SK-N-SH (cell line): ENCODE measurements around the gene FAT2. TPM values are rescaled to one million over a fixed set of nuclear protein-coding genes. Genes with fewer than 3 reads are reported as not detected.

ENCODE experiments used
- CTCF ChIA-PET: fragments of 300-600, 350-600 bp; formaldehyde crosslinking; extraction: SDS; loops from one replicate; lab custom pipeline; 2021; lab: Yijun Ruan, JAX
- POLR2A ChIA-PET: fragments of 350-600 bp; sonication (Branson Sonifier 250); formaldehyde crosslinking; extraction: SDS; loops from one replicate; lab custom pipeline; 2020; ENCODE audit warnings: antibody characterized with exemption, inconsistent platforms; lab: Yijun Ruan, JAX
- DNase-seq: peaks from one replicate; pipeline ENCODE4 v3.0.0; 2012
- H2AFZ ChIP-seq: fragments of 200-600 bp; sonication (generic); 2 replicates; pipeline ENCODE4 v1.8.1; 2016; ENCODE audit warnings: antibody characterized with exemption, mild to moderate bottlenecking, low read depth
- H3F3A ChIP-seq: fragments of 200-600 bp; sonication (generic); replicated peaks from 2 replicates; pipeline ENCODE3; 2016; ENCODE audit warnings: antibody characterized with exemption, mild to moderate bottlenecking; ENCODE audit not compliant: insufficient read depth
- H3K27ac ChIP-seq, 2 experiments: fragments of 200-500 bp in 1 of 2; fragments of 200-600 bp in 1 of 2; sonication (Bioruptor generic) in 1 of 2; sonication (generic), shearing (Covaris generic) in 1 of 2; 2 replicates each; pipeline versions ENCODE4 v1.5.1 to v1.6.1; 2014 to 2016; ENCODE audit warnings: low read depth in 2 of 2, inconsistent platforms in 1 of 2, low read length in 1 of 2, mild to moderate bottlenecking in 1 of 2, mixed read lengths in 1 of 2
- H3K27me3 ChIP-seq: fragments of 200-600 bp; sonication (generic), shearing (Covaris generic); 2 replicates; pipeline ENCODE4 v1.6.1; 2016; ENCODE audit warnings: mixed run types; ENCODE audit not compliant: insufficient read depth
- H3K36me3 ChIP-seq, 2 experiments: fragments of 200-500 bp in 1 of 2; fragments of 200-600 bp in 1 of 2; sonication (Bioruptor generic) in 1 of 2; sonication (generic) in 1 of 2; replicated peaks in 1 of 2; 2 replicates each; pipeline versions ENCODE3 to v1.5.1; 2014 to 2016; ENCODE audit warnings: low read length in 1 of 2, mild to moderate bottlenecking in 1 of 2; ENCODE audit not compliant: insufficient read depth in 2 of 2, control insufficient read depth in 1 of 2
- H3K4me1 ChIP-seq, 2 experiments: fragments of 200-500 bp in 1 of 2; fragments of 200-600 bp in 1 of 2; sonication (Bioruptor generic) in 1 of 2; sonication (generic), shearing (Covaris generic) in 1 of 2; 2 replicates each; pipeline versions ENCODE4 v1.5.1 to v1.6.1; 2014 to 2016; ENCODE audit warnings: low read depth in 1 of 2, low read length in 1 of 2, mixed run types in 1 of 2; ENCODE audit not compliant: insufficient read depth in 2 of 2, control insufficient read depth in 1 of 2
- H3K4me2 ChIP-seq: fragments of 200-600 bp; sonication (generic), shearing (Covaris generic); 2 replicates; pipeline ENCODE4 v1.6.1; 2017; ENCODE audit warnings: mixed run types
- H3K4me3 ChIP-seq, 2 experiments: fragments of 200-500 bp in 1 of 2; fragments of 200-600 bp in 1 of 2; sonication (Bioruptor generic) in 1 of 2; sonication (generic), shearing (Covaris generic) in 1 of 2; 2 replicates each; pipeline versions ENCODE4 v1.5.1 to v1.8.1; 2014 to 2016; ENCODE audit warnings: low read depth in 2 of 2, inconsistent platforms in 1 of 2, low read length in 1 of 2, mild to moderate bottlenecking in 1 of 2, mixed read lengths in 1 of 2, moderate library complexity in 1 of 2
- H3K79me2 ChIP-seq: fragments of 200-600 bp; sonication (generic); 2 replicates; pipeline ENCODE4 v1.8.1; 2017; ENCODE audit warnings: mild to moderate bottlenecking; ENCODE audit not compliant: insufficient read depth
- H3K9ac ChIP-seq: fragments of 200-600 bp; sonication (generic); 2 replicates; pipeline ENCODE4 v1.6.1; 2017; ENCODE audit warnings: mixed run types
- H3K9me2 ChIP-seq: fragments of 200-600 bp; sonication (generic); 2 replicates; pipeline ENCODE4 v1.6.1; 2017; ENCODE audit warnings: mixed run types
- H3K9me3 ChIP-seq: fragments of 200-600 bp; sonication (generic); 2 replicates; pipeline ENCODE4 v1.6.1; 2017; ENCODE audit warnings: mixed run types, mild to moderate bottlenecking, moderate library complexity
- H4K20me1 ChIP-seq: fragments of 200-600 bp; sonication (generic); 2 replicates; pipeline ENCODE4 v1.6.1; 2017; ENCODE audit warnings: mild to moderate bottlenecking, mixed run types; ENCODE audit not compliant: insufficient read depth
- FOXM1 ChIP-seq: IDR thresholded peaks from 2 replicates; pipeline ENCODE4 v1.4.0; 2012; ENCODE audit warnings: low read depth, mild to moderate bottlenecking
- GABPA ChIP-seq: IDR thresholded peaks from 2 replicates; pipeline ENCODE4 v1.4.0; 2012; ENCODE audit warnings: low read depth, mild to moderate bottlenecking
- JUND ChIP-seq: IDR thresholded peaks from 2 replicates; pipeline ENCODE4 v1.4.0; 2012
- NRF1 ChIP-seq: IDR thresholded peaks from 2 replicates; pipeline ENCODE4 v1.6.1; 2012; ENCODE audit warnings: low read depth, mild to moderate bottlenecking, low read length
- RAD21 ChIP-seq: IDR thresholded peaks from 2 replicates; pipeline ENCODE4 v1.6.1; 2012; ENCODE audit warnings: mild to moderate bottlenecking, low read length
- RCOR1 ChIP-seq: fragments of 150-350 bp; IDR thresholded peaks from 2 replicates; pipeline ENCODE4 v1.6.1; 2017; ENCODE audit warnings: antibody characterized with exemption, low read length
- RFX5 ChIP-seq: IDR thresholded peaks from 2 replicates; pipeline ENCODE4 v1.6.1; 2012; ENCODE audit warnings: mild to moderate bottlenecking, improper control_type of control experiment, low read length
- TAF1 ChIP-seq: IDR thresholded peaks from 2 replicates; pipeline ENCODE4 v1.6.1; 2012; ENCODE audit warnings: low read depth, mild to moderate bottlenecking, low read length, moderate library complexity, borderline replicate concordance
- TCF12 ChIP-seq: IDR thresholded peaks from 2 replicates; pipeline ENCODE4 v1.4.0; 2012
- TEAD4 ChIP-seq: IDR thresholded peaks from 2 replicates; pipeline ENCODE4 v1.4.0; 2012; ENCODE audit warnings: mild to moderate bottlenecking, borderline replicate concordance; ENCODE audit not compliant: insufficient read depth
- USF2 ChIP-seq: fragments of 150-350 bp; IDR thresholded peaks from 2 replicates; pipeline ENCODE4 v1.6.1; 2017; ENCODE audit warnings: antibody characterized with exemption, low read length, low read depth, borderline replicate concordance
- WGBS: methylation state at CpG from one replicate; pipeline ENCODE4 v1.1.6; 2017; ENCODE audit warnings: low lambda C conversion rate; 5-methylcytosine and 5-hydroxymethylcytosine counted together
- polyA plus RNA-seq, 3 experiments: library from polyadenylated mRNA; depleted of rRNA; stranded (reverse); fragments of >200 nt; gene quantifications; 2 replicates each; pipeline ENCODE4 v1.2.3, GENCODE V29; 2012
- TF ChIP-seq, protein P1 (sequence below): IDR thresholded peaks from 2 replicates; pipeline ENCODE4 v1.4.0; 2012; ENCODE audit warnings: low read depth, borderline replicate concordance

The FAT2 gene
- polyA plus RNA-seq, 1 of the 3 experiments (the other 2 are of a cell fraction) = not detected

- no peak for TF ChIP-seq RAD21
- TF ChIP-seq RFX5 = no peak
- TF ChIP-seq, all 33 proteins: peak for 0
- Histone ChIP-seq H3K4me1 (peaks cover 0 to 9% of the 10 kb centered on the region in 2 experiments; a peak in 1 of 4 replicates), H3F3A (no peaks in the 10 kb centered on the region), H2AFZ (no peak overlapping the region), H3K4me2 (no peak overlapping the region), H3K36me3 (no peaks in the 10 kb centered on the region), H4K20me1 (no peaks in the 10 kb centered on the region), H3K9ac (no peak overlapping the region), H3K27ac (no peak overlapping the region), H3K9me2 (no peaks in the 10 kb centered on the region), H3K4me3 (no peak overlapping the region), H3K9me3 (no peaks in the 10 kb centered on the region), H3K79me2 (no peaks in the 10 kb centered on the region), H3K27me3 (no peaks in the 10 kb centered on the region)
- ChIA-PET POLR2A (no interaction called here), CTCF (interaction anchor here (1.2 kb wide), 1 partner anchor 48 kb away, joined by 3 read pairs; no protein-coding TSS in a partner anchor)
- no peak for DNase-seq
- WGBS = 69% methylated on average over 14 of the region's 14 CpGs
These were observed 6.8 kb downstream of the FAT2 start for GRCh38 chr5:151584057-151584937.

DNA sequence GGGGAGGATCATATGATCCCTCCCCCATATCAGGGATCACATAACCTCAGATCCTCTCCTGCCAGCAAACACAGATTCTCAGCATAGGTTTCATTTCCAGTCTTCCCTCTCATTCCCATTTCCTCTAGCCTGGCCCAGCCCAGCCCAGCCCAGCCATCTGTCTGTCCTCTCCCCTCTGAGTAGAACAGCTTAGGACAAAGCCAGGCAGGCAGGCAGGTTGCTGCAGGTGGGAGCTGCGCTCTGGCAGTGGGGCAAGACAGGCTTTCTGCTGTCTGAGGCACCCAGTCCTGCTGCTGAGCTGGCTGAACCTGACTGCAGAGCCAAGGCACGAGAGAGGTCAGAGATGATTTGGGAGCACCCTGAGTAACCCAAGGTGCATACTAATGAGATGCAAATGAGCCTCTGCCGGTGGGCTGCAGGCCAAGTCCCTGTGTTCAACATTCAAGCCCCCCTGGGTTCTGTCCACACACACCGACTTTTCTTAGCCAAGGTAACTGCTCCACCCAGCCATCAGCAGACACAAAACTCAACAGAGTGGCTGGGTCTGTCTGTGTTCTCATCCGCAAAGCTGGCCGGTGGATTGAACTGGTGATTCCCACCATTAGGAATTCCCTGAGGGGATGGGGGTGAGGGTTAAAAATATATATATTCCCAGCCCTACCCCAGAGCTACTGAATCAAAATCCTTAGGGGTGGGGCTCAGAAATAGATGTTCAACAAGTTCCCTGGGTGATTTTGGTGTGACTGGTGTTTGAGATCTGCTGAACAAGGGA lies 9.1 kb downstream of the FAT2 start:
- Histone ChIP-seq H3K9ac (no peak overlapping the region), H4K20me1 (no peaks in the 10 kb centered on the region), H3K9me2 (no peaks in the 10 kb centered on the region), H2AFZ (no peak overlapping the region), H3K27me3 (no peaks in the 10 kb centered on the region), H3K36me3 (no peaks in the 10 kb centered on the region), H3K27ac (no peak overlapping the region), H3K79me2 (no peaks in the 10 kb centered on the region), H3K4me1 (peaks cover 0 to 9% of the 10 kb centered on the region in 2 experiments; a peak in 1 of 4 replicates), H3F3A (no peaks in the 10 kb centered on the region), H3K4me3 (no peak overlapping the region), H3K4me2 (no peak overlapping the region), H3K9me3 (no peaks in the 10 kb centered on the region)
- WGBS = 50% methylated on average over 5 of the region's 6 CpGs
- CTCF ChIA-PET = interaction anchor here (0.7 to 1.5 kb wide), 4 partner anchors 17 to 77 kb away, joined by 3 to 5 read pairs (median 3); no protein-coding TSS in a partner anchor
- no peak for DNase-seq
- TF ChIP-seq RCOR1 (no peak), USF2 (no peak), NRF1 (no peak), TAF1 (no peak), FOXM1 (no peak), TEAD4 (no peak), JUND (no peak), TCF12 (no peak), GABPA (no peak)
- TF ChIP-seq, protein P1, sequence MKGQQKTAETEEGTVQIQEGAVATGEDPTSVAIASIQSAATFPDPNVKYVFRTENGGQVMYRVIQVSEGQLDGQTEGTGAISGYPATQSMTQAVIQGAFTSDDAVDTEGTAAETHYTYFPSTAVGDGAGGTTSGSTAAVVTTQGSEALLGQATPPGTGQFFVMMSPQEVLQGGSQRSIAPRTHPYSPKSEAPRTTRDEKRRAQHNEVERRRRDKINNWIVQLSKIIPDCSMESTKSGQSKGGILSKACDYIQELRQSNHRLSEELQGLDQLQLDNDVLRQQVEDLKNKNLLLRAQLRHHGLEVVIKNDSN = no peak
- POLR2A ChIA-PET = no interaction called here
